Skin of body (tissue), 2 donors: ENCODE data around the gene SLC1A2. TPM values are rescaled to one million over a fixed set of nuclear protein-coding genes. Genes with fewer than 3 reads are reported as not detected.

ENCODE experiments used
- DNase-seq: peaks from one replicate; lab custom pipeline; 2025; lab: John Stamatoyannopoulos, UW
- total RNA-seq: library from RNA; depleted of rRNA; stranded (reverse); fragments of >200 nt; gene quantifications from one replicate; pipeline ENCODE4 v1.2.3, GENCODE V29; 2014

SLC1A2 gene
- total RNA-seq, 1 donor from 2014 or later = 0.99 TPM

DNA sequence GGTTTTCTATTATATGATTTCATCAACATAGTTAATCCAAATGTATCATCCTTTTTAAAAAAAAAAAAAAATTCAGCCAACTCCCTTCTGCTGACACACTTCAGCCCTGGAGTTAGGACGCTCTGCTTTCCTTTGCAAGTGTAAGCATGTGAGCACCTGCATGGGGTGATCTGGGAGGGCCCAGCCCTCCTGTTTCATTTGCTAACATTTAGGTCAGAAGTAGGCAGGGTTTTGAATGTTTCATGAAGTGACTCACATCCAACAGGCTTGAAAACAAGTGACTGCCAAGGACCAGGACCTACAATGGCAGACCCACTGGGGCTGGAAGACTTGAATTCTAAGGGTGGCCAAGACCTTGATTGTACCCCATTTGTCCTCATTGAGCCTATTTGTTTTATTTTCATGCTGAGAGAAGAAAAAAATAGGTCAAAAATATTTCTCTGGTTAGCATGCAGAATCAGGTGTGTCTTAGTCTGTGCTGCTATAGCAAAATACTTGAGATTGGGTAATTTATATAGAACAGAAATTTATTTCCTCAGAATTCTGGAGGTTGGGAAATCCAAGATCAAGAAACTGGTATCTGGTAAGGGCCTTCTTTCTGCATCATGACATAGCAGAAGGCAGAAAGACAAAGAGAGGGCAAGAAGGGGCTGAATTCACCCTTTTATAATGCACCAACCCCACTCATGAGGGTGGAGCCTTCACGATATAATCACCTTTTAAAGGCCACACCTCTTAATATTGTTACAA, 142.8 kb downstream of the SLC1A2 start:
- no peak for DNase-seq

GRCh38 chr11:35275786-35276170, 143.6 kb downstream of the SLC1A2 start:
- DNase-seq = no peak

DNA sequence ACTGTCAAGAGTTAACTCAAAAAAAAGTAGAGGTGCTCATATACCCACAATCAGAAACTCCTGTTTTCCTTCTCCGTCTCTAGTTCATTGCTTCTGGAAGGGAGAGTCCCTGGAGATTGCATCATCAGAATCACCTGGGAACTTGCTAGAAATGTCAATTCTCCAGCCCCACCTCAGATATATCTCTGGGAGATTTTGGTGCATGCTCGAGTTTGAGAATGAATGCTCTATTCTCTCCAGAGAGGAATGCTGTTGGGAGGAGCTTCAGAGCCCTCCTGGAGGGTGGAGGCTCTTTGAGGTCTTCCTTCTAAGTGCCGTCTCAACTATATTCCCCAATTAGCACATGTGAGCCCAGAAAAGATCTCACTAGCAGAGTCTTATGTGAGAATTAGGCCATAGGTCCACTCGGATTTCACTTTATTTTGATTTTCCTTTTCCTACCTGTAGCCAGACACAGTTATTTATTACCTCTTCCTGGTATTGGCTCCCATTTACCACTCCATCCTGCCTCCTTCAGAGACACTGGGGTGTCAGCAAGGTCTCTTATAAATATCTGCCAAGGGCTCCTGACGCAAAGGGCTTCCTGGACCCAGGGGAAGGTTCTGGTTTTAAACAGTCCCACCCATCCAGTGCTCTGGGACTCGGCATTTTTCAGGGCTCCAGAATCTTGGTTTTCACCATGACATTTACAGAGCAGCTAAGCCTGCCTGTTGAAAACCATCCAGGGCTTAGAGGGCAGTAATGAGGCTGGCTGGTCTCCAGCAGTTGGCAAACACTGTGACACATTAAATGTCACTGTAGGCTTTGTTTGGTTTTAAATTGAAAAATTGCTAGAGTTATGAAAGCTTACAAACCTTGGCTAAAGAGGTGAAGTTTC, 144.2 kb downstream of the SLC1A2 start:
- DNase-seq = no peak

GRCh38 chr11:35272391-35272902, 146.9 kb downstream of the SLC1A2 start:
- no peak for DNase-seq

GRCh38 chr11:35271031-35271430, 148.3 kb downstream of the SLC1A2 start:
- DNase-seq = no peak

- DNase-seq = no peak
These were observed 149.0 kb downstream of the SLC1A2 start for GRCh38 chr11:35270342-35270741.

DNA sequence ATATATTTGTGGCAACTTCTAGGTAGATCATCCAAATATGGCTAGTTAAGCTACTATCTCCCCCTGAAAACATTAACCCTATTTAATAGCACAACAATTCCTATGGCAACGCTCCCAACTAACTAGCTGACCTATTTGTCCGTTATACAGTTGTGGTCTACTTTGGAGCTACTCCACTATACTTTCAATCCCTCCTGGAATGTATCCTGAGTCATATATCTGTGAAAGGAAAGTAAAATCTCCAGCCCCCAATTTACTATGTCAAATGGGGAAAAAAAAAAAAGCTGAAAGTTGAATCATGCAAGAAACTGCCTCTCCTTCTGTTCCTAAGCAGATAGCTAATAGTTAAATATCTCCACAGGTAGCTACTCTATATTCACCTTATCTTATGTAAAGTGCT, 151.9 kb downstream of the SLC1A2 start:
- no peak for DNase-seq

DNA sequence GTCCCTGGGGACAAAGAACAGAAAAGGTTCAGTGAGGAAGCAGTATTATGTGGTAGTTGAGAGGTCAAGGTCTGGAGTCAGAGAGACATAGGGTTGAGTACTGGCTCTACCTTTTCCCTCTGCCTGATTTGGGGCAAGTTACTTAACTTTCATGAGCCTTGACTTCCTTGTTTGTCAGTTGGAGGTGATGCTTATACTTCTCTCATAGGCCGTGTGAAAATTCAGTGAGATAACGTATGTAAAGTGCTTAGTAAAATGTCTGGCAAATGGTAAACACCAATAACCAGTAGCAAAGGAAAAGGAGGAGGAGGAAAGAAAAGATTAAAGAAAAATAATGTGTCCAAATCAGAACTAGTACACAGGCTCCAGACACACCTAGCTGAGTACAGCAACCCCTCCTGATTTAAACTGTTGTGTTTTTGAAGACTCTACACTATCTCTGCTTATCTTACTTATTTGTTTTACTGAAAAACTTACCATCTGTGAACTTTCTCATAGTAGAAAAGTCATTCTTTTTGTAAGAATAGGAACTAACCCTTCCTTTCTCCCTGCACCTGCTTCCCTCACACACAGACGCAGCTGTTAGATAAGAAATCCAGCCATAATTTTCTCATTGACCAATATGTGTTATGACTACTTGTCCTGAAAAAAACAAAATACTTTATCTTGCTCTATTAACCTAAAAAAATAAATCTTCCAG, 153.5 kb downstream of the SLC1A2 start:
- no peak for DNase-seq

DNA sequence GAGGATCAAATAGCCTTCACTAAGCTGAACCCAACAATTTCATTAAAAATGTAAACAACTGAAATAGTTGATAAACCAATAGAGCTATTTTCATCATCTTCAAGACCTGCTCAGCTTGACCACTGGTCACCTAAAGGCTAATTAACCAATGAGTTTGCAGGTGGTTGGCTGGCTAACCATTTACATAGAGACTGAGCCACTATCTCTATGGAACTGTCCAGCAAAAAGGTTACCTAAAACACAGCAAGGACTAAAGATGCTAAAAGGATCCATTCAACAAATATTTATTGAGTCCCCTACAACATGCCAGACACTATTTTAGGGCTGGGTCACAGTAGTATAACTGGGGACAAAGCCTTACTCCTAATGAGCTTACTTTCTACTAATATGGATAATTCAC, 156.6 kb downstream of the SLC1A2 start:
- no peak for DNase-seq

GRCh38 chr11:35262056-35262455, 157.3 kb downstream of the SLC1A2 start:
- DNase-seq = no peak

DNA sequence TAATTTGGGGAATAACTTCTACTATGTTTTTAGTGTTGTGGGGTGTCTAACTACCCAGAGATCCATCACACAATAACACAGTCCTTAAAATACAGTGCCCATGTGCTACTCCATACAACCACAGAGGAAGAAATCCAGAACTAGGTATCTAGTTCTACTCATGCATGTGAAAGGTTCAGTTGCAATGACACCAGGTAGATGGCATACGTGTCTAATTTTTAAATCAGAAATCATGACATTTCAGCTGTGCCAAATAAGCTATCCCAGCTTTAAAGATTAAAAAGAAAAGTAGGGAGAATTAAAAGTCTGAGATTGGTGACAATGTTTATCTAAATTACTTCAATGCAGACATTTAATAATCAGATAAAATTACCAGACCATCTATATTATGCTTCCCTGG, 158.2 kb downstream of the SLC1A2 start:
- no peak for DNase-seq

DNA sequence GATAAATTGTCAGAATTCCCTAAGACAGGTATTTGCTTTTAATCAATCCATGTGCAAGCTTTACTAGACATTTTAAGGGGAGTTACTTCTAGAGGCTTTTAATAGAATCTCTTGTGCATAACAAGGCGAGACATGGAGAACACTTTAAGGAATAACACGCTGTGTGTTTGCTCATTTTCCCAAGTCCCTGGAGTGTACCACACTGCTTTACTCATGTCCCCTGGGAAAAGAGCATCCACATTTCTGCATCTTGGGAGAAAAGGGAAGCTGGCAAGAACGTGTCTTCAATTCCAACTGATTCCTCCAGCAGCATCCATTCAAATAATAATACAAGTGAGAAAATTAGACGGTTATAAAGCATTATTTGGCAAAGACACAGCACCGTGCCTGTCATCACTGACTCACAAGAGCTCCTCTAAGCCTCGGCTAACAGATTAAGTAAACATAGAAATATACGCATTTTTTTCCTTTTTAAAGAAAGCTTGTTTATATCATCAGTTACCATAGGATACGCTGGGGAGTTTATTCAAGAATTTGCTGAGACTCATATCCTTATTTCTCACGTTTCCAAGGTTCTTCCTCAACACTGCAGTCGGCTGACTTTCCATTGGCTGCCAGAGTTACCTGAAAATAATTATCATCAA, 158.9 kb downstream of the SLC1A2 start:
- DNase-seq = no peak

DNA sequence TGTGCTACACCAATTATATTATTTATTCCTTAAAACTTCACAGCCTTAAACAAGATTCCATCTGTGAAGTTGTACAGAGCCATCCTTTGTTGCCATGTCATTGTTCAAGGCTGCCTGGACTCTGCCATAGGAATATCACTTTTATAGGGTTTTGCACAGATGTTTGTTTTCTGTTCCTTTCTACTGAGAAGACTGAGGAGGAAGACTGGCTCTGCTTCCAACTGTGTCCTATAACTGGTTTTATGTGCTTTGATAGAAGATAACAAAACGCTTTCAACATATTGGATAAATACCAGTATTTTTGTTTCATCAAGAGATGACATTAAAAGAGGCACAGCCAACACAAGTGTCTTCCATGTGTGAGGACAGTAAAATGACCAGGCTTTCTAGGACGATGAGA, 159.8 kb downstream of the SLC1A2 start:
- DNase-seq = no peak

- DNase-seq = no peak
These were observed 162.1 kb downstream of the SLC1A2 start for GRCh38 chr11:35257281-35257680.

DNA sequence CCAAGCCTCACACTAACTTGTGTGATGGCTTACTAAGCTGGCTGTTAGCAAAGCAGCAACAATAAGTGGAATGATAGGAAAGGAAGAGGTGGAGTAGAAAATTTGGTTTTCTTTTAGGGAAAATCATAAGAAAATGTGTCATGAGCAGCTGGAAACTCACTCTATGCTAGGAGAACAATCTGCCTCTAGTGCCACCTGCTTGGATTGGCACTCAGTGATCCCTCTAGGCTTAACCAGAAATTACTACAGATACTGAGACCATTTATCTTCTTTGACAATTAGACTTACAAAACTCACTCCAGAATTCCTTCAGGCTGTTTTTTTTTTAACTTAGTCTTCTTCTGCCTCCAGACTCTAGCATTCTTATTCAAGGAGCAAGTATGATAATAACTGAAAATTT, 163.1 kb downstream of the SLC1A2 start:
- DNase-seq = no peak

DNA sequence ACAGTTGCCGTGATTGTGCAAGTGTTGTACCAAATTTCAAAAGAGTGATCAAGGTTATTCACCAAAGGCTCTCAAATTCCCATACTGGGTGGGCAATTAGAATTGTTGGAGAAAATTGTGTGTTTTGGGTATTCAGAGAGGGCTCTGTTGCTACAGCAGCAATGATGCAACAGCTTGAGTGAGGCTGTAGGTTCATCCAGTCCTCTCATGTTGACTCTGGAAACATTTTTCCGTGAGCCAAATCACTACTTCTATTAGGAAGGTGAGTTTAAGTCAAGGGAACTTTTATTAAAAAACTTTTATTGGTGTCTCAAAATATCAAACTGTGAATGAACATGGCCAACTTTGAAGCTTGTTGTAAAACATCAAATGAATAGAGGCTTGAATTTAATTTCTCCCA, 163.8 kb downstream of the SLC1A2 start:
- no peak for DNase-seq

- DNase-seq = no peak
These were observed 166.1 kb downstream of the SLC1A2 start for GRCh38 chr11:35253237-35253636.

DNA sequence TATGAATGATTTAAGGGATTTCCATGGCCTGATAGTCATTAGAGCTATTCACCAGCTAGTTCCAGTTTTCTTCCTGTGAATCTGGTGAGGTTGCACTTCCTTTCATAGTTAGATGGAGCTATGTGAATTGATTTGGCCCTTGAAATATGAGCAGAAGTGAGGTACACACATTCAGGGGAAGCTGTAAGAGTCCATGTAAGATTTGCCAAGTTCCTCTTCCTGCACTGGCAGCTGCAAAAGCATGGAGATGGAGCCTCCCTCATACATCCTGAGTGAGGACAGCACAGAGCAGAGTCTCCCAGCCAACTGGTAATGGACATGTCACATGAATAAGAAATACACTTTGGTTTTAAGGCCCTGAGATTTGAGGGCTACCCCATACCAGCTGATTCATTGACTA, 168.7 kb downstream of the SLC1A2 start:
- DNase-seq = no peak

GRCh38 chr11:35250192-35250591, 169.2 kb downstream of the SLC1A2 start:
- no peak for DNase-seq

DNA sequence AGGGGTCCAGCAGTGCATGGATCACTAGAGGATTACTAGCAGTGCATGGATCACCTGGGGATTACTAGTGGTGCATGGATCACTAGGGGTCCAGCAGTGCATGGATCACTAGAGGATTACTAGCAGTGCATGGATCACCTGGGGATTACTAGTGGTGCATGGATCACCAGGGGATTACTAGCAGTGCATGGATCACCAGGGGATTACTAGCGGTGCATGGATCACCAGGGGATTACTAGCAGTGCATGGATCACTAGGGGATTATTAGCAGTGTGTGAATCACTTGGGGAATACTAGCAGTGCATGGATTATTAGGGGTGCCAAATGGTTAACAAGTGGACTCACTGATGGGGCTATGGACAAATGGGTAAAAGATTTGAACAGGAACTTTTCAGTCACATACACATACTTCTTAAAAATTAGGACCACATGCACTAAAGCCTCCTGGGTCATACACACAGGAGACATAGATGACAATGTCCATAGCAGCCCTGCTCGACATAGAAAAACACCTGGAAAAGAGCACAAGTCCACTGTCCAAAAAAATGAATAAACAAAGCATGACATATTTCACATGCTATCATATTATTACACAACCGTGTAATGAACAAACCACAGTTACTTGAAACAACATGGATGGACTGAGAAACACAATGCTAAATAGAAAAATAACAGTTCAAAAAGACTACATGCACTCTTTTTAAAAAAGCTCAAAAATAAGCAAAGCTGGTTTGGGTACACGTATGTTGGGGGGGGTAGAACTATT, 170.6 kb downstream of the SLC1A2 start:
- DNase-seq = no peak

DNA sequence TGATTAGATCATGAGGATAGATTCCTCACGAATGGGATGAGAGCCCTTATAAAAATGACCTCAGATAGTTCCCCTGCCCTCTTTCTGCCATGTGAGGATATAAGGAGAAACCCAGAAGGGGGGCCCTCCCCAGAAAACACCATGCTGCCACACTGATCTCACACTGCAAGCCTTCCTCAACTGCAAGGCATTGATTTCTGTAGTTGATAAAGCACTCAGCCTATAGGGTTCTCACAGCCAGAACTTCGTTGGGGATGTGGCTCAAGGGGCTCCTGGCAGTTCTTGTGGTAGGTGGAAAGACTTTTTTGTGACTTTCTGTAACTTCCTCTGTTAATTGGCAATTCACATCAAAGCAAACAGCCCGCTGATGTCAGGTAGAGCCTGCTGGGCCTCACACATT, 171.5 kb downstream of the SLC1A2 start:
- no peak for DNase-seq
